GM12878 (cell line): ENCODE data around the gene NOM1. TPM values are rescaled to one million over a fixed set of nuclear protein-coding genes. Genes with fewer than 3 reads are reported as not detected.
A peak's percentile ranks its signal among the peaks of the same experiment; 100 is the strongest.

Experiments used
- ATAC-seq: fragments of 200-7000 bp; cut with Tn5 transposase; 3 replicates; pipeline ENCODE4 v1.9.1; 2020; ENCODE audit warnings: mild to moderate bottlenecking, moderate library complexity
- BruUV-seq: library from RNA; stranded (reverse); fragments of 400-500 nt; replicated peaks from 2 replicates; lab custom pipeline; 2021; lab: Mats Ljungman, UMichigan
- CTCF ChIA-PET: fragments of 300-600 bp; sonication (Branson Sonifier 250); formaldehyde crosslinking; extraction: SDS; loops from one replicate; lab custom pipeline; 2021; ENCODE audit warnings: inconsistent platforms; lab: Yijun Ruan, JAX
- POLR2A ChIA-PET: fragments of 350-600 bp; formaldehyde crosslinking; extraction: SDS; loops from one replicate; lab custom pipeline; 2021; ENCODE audit warnings: inconsistent platforms; lab: Charles Lee
- RAD21 ChIA-PET: fragments of 300-600 bp; sonication (Branson Sonifier 250); formaldehyde crosslinking; loops from one replicate; lab custom pipeline; 2023; ENCODE audit warnings: antibody characterized with exemption; ENCODE audit not compliant: unreplicated experiment; lab: Charles Lee
- SMC1A ChIA-PET: fragments of 300-600 bp; sonication (Branson Sonifier 250); formaldehyde crosslinking; loops from one replicate; lab custom pipeline; 2023; ENCODE audit not compliant: unreplicated experiment, uncharacterized antibody; lab: Charles Lee
- DNase-seq: peaks from one replicate; pipeline ENCODE4 v3.0.0-alpha.2; 2011; ENCODE audit warnings: low read depth, low spot score
- FAIRE-seq: peaks from 3 replicates; lab custom pipeline; 2011; peaks lifted over from hg19 to GRCh38; lab: Jason Lieb, UNC
- H2AFZ ChIP-seq: 2 replicates; pipeline ENCODE4 v1.6.0; 2011; ENCODE audit warnings: low read depth, low read length, control low read depth; ENCODE audit not compliant: control insufficient read depth
- H3K27ac ChIP-seq: 2 replicates; pipeline ENCODE4 v1.5.1; 2011; ENCODE audit warnings: control low read depth; ENCODE audit not compliant: control insufficient read depth, insufficient read depth
- H3K27me3 ChIP-seq, 2 experiments: replicated peaks in 1 of 2; 2 replicates each; pipeline versions ENCODE4 v1.6.0 to v1.6.1; 2011; ENCODE audit warnings: low read length in 1 of 2; ENCODE audit not compliant: control insufficient read depth in 2 of 2, insufficient read depth in 2 of 2
- H3K36me3 ChIP-seq, 2 experiments: 2 replicates each; pipeline ENCODE4 v1.5.1; 2011; ENCODE audit warnings: low read length in 1 of 2; ENCODE audit not compliant: control insufficient read depth in 2 of 2, insufficient read depth in 2 of 2
- H3K4me1 ChIP-seq: 2 replicates; pipeline ENCODE4 v1.6.1; 2011; ENCODE audit warnings: mild to moderate bottlenecking, low read length, moderate library complexity, mixed read lengths; ENCODE audit not compliant: control insufficient read depth, insufficient read depth
- H3K4me2 ChIP-seq: 2 replicates; pipeline ENCODE4 v1.6.0; 2011; ENCODE audit warnings: control low read depth; ENCODE audit not compliant: control insufficient read depth, insufficient read depth
- H3K4me3 ChIP-seq: fragments of 200-600 bp; sonication (generic); 2 replicates; pipeline ENCODE4 v1.5.1; 2016
- H3K79me2 ChIP-seq: 2 replicates; pipeline ENCODE4 v1.6.0; 2011; ENCODE audit warnings: low read length; ENCODE audit not compliant: control insufficient read depth, insufficient read depth
- H3K9ac ChIP-seq: 2 replicates; pipeline ENCODE4 v1.8.0; 2011; ENCODE audit warnings: low read length, control low read depth, mixed read lengths; ENCODE audit not compliant: control insufficient read depth, insufficient read depth
- H3K9me3 ChIP-seq: replicated peaks from 3 replicates; pipeline ENCODE4 v1.5.1; 2011; ENCODE audit warnings: mild to moderate bottlenecking, low read length; ENCODE audit not compliant: control insufficient read depth, insufficient read depth
- H4K20me1 ChIP-seq: 2 replicates; pipeline ENCODE4 v1.6.0; 2011; ENCODE audit not compliant: control insufficient read depth, insufficient read depth
- EGR1 ChIP-seq, 2 experiments: IDR thresholded peaks; 1 replicate in 1 of 2; 2 replicates in 1 of 2; pipeline ENCODE4 v1.6.1; 2011 to 2012; ENCODE audit warnings: low read depth in 2 of 2, low read length in 2 of 2, borderline replicate concordance in 1 of 2, mild to moderate bottlenecking in 1 of 2, moderate library complexity in 1 of 2
- GATAD2B ChIP-seq: fragments of 450-650 bp; conservative IDR thresholded peaks from 2 replicates; pipeline ENCODE4 v1.6.1; 2017; ENCODE audit warnings: low read depth, mild to moderate bottlenecking, moderate library complexity
- HDAC6 ChIP-seq: fragments of 200-600 bp; sonication (generic); IDR thresholded peaks from one replicate; pipeline ENCODE4 v1.8.0; 2017; ENCODE audit warnings: antibody characterized with exemption; ENCODE audit not compliant: unreplicated experiment
- IKZF1 ChIP-seq: fragments of 450-650 bp; conservative IDR thresholded peaks from 2 replicates; pipeline ENCODE4 v1.6.1; 2017; ENCODE audit warnings: antibody characterized with exemption, mild to moderate bottlenecking
- LARP7 ChIP-seq: fragments of 450-650 bp; IDR thresholded peaks from 2 replicates; pipeline ENCODE4 v1.6.1; 2017; ENCODE audit warnings: mild to moderate bottlenecking
- NBN ChIP-seq: fragments of 450-650 bp; IDR thresholded peaks from 2 replicates; pipeline ENCODE4 v1.6.1; 2016
- PML ChIP-seq: IDR thresholded peaks from 2 replicates; pipeline ENCODE4 v1.6.1; 2012; ENCODE audit warnings: low read length, inconsistent platforms
- SMAD5 ChIP-seq: IDR thresholded peaks from 2 replicates; pipeline ENCODE4 v1.6.1; 2016; ENCODE audit warnings: antibody characterized with exemption, low read depth
- WGBS: methylation state at CpG from one replicate; pipeline ENCODE4 v1.1.6; 2016; ENCODE audit warnings: low lambda C conversion rate; ENCODE audit not compliant: insufficient replicate concordance, insufficient coverage; ENCODE audit errors: missing lambda C conversion rate; 5-methylcytosine and 5-hydroxymethylcytosine counted together
- in situ Hi-C: fragments of 300-500 bp; cut with MboI; formaldehyde crosslinking; loops from 9 replicates; pipeline ENCODE4 v1.14.3; 2018; ENCODE audit warnings: mixed read lengths
- intact Hi-C: fragments of 100-400 bp; cut with micrococcal nuclease; formaldehyde crosslinking; loops from one replicate; pipeline ENCODE4 v1.14.2; 2022; ENCODE audit not compliant: unreplicated experiment
- polyA plus RNA-seq, 11 experiments: library from polyadenylated mRNA; depleted of rRNA in 4 of 11; unstranded in 6 of 11; stranded (reverse) in 5 of 11; fragments of >200 nt; fragmentation: Nextera tagmentation in 4 of 11; fragmentation: Illumina TruSeq in 1 of 11; extraction: Ambion mirVana in 4 of 11; extraction: Trizol in 1 of 11; gene quantifications; 1 replicate in 1 of 11; 2 replicates in 10 of 11; pipeline versions ENCODE4 v1.2.1 to v1.2.3, GENCODE V29; 2011 to 2016; ENCODE audit warnings: inconsistent platforms in 2 of 11, missing spikeins in 2 of 11, low read depth in 1 of 11
- total RNA-seq, 4 experiments: library from RNA; depleted of rRNA in 3 of 4; stranded (reverse); fragments of >200 nt in 3 of 4; fragmentation: Illumina TruSeq in 1 of 4; extraction: Trizol in 1 of 4; gene quantifications; 2 replicates each; pipeline versions ENCODE4 v1.2.1 to v1.2.3, GENCODE V29; 2013 to 2021
- TF ChIP-seq, protein P1 (sequence below): fragments of 450-650 bp; conservative IDR thresholded peaks from 2 replicates; pipeline ENCODE4 v1.6.1; 2017; ENCODE audit warnings: mild to moderate bottlenecking, moderate library complexity

Gene NOM1
- total and polyA plus RNA-seq, 10 of the 15 experiments (the other 5 are each of a cell fraction or from before 2014, with no cell fraction given), result 2.9 to 21.3 (median 17.8) TPM

DNA sequence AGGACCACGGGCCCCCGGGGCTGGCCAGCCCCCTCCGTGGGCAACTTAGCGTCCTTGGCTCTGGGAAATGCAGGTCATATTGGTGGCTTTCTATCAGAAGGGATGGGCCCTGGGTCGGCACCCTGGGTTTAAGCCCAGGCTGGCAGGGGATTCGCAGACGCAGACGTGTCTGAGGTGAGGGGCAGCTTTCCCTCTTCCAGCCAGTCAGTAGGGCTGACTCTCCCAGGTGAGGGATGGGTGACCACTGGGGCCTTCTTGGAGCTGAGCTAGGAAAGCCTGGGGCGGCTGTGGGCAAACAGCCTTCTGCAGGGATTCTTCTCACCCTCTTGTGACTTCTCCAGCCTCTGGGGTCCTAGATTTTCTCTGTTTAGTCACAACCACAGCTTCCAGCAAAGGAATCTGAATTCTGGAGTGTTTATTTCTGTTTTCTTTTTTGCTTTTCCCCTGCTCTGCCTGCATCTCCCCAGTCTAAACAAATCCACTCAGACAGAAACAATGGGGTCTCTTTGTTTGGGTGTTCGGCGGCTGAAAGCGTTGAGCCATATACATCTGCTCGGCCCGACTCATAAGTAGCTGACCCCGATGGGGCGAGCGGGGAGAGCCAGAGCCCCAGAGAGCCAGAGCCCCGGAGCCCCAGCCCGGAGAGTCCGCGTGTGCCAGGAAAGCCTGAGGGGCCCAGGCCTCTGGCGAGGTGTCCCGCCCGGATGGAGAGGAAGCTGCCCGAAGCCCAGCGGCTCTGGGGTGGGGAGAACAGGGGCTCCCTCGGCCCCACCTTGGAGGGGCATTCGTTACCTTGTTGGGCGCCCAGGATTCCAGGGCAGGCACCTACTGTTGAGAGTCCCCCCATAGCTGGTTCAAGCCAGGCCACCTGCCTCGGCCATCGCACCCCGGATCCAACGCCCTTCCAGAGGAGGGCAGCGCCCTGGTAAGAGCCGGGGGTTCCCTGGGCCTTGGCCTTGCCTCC, 59.0 kb downstream of the NOM1 start:
- H3K9ac ChIP-seq, result no peak overlapping the region
- H3K4me2 ChIP-seq, result peak overlapping the region; percentile 79
- in situ Hi-C loops (no loop called here), intact Hi-C loops (no loop called here)
- peak; percentile 8 for ATAC-seq
- H4K20me1 ChIP-seq, result no peaks in the 10 kb centered on the region
- H3K36me3 ChIP-seq, result no peaks in the 10 kb centered on the region; a peak in 1 of 4 replicates
- no peak for DNase-seq
- H3K4me1 ChIP-seq, result peaks cover 7% of the 10 kb centered on the region
- FAIRE-seq, result no peak
- H3K9me3 ChIP-seq, result no peaks in the 10 kb centered on the region; the same call in 2 of the 3 replicates
- WGBS, result 59% methylated on average over 32 of the region's 35 CpGs
- H3K79me2 ChIP-seq, result no peaks in the 10 kb centered on the region
- H3K4me3 ChIP-seq, result no peak overlapping the region
- POLR2A ChIA-PET, result interaction anchor here (1.3 kb wide), 1 partner anchor 89 kb away, joined by 3 read pairs; no protein-coding TSS in a partner anchor
- CTCF ChIA-PET, result interaction anchor here (0.6 to 1.4 kb wide), 3 partner anchors 8 to 216 kb away, joined by 3 to 4 read pairs (median 4); no protein-coding TSS in a partner anchor
- no peak overlapping the region for H3K27ac ChIP-seq
- H2AFZ ChIP-seq, result no peak overlapping the region
- BruUV-seq, result TSS peak; percentile 68
- RAD21 ChIA-PET, result interaction anchor here (0.9 kb wide), 1 partner anchor 128 kb away, joined by 3 read pairs; no protein-coding TSS in a partner anchor
- SMC1A ChIA-PET, result interaction anchor here (2.5 kb wide), 1 partner anchor 15 kb away, joined by 6 read pairs; no protein-coding TSS in a partner anchor
- peaks cover 0 to 19% of the 10 kb centered on the region in 2 experiments; a peak in 3 of 4 replicates for H3K27me3 ChIP-seq
- TF ChIP-seq LARP7, result peak; percentile 27; the same call in 1 of the 2 replicates
- TF ChIP-seq SMAD5, result no peak

DNA sequence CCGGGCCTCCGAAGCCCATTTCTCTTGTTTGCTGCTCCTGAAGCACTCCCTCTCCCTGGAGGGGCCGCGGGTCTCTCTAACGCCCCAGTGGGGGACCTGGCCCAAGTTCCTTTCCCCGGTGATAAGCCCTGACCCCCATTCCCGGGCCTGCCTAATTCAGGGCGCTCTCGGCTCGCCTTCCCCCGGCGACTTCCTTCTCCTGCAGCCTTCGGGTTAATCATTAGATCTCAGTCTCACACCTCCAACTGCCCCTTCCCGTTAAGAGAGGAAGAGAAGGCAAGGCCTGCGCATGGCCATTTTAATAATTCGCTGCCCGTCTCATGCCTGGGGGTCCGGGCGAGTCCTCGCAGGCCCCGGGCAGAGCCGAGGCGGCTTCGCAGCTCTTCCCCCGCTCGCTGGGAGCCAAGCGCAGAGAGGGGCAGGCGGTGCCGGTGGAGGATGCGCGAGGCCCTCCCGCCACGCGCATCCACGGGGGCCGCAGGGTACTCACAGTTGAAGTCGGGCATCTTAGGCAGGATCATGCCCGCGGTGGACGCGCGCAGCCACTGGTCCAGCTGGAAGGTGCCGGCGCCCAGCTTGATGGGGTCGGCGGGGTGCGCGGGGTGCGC, 59.8 kb downstream of the NOM1 start:
- 19% methylated on average over 47 of the region's 49 CpGs for WGBS
- Histone ChIP-seq H3K4me3 (peak overlapping the region; percentile 51), H3K4me1 (peaks cover 7% of the 10 kb centered on the region), H3K9ac (no peak overlapping the region), H3K36me3 (no peaks in the 10 kb centered on the region; a peak in 1 of 4 replicates), H4K20me1 (no peaks in the 10 kb centered on the region), H3K27me3 (peaks cover 0 to 16% of the 10 kb centered on the region in 2 experiments; a peak in 3 of 4 replicates), H3K79me2 (no peaks in the 10 kb centered on the region), H3K9me3 (no peaks in the 10 kb centered on the region; the same call in 2 of the 3 replicates), H3K27ac (no peak overlapping the region), H2AFZ (peak overlapping the region; percentile 4; the same call in 1 of the 2 replicates), H3K4me2 (peak overlapping the region; percentile 79)
- ChIA-PET CTCF (interaction anchor here (1.4 kb wide), 1 partner anchor 37 kb away, joined by 3 read pairs; no protein-coding TSS in a partner anchor), RAD21 (interaction anchor here (0.9 kb wide), 1 partner anchor 127 kb away, joined by 3 read pairs; no protein-coding TSS in a partner anchor), SMC1A (interaction anchor here (2.5 kb wide), 1 partner anchor 14 kb away, joined by 6 read pairs; no protein-coding TSS in a partner anchor), POLR2A (interaction anchor here (1.3 kb wide), 1 partner anchor 129 kb away, joined by 6 read pairs; the partner anchor contains the start of gene UBE3C)
- no TSS peak for BruUV-seq
- peak; percentile 45 for ATAC-seq
- no peak for DNase-seq
- FAIRE-seq, result no peak
- in situ Hi-C loops (no loop called here), intact Hi-C loops (no loop called here)
- TF ChIP-seq GATAD2B (peak; percentile 16; the same call in 1 of the 2 replicates), PML (no peak), HDAC6 (peak; percentile 86), NBN (peak; percentile 63; the same call in 1 of the 2 replicates), IKZF1 (peak; percentile 74), EGR1 (IDR thresholded peaks at IDR 0.05; ENCODE audit: borderline replicate concordance in 1 of 2, low read depth in 2 of 2, low read length in 2 of 2) (no peak)
- TF ChIP-seq, protein P1, sequence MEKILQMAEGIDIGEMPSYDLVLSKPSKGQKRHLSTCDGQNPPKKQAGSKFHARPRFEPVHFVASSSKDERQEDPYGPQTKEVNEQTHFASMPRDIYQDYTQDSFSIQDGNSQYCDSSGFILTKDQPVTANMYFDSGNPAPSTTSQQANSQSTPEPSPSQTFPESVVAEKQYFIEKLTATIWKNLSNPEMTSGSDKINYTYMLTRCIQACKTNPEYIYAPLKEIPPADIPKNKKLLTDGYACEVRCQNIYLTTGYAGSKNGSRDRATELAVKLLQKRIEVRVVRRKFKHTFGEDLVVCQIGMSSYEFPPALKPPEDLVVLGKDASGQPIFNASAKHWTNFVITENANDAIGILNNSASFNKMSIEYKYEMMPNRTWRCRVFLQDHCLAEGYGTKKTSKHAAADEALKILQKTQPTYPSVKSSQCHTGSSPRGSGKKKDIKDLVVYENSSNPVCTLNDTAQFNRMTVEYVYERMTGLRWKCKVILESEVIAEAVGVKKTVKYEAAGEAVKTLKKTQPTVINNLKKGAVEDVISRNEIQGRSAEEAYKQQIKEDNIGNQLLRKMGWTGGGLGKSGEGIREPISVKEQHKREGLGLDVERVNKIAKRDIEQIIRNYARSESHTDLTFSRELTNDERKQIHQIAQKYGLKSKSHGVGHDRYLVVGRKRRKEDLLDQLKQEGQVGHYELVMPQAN, result no peak
